ENCODE results near the gene RDH11.
A peak's percentile ranks its signal among the peaks of the same experiment; 100 is the strongest.

RDH11 gene

GRCh38 chr14:67679006-67679405 lies 16.6 kb downstream of the RDH11 start:
- H3K79me2 ChIP-seq (ENCODE audit: control insufficient read depth, insufficient read depth, low read length, unreplicated experiment) = peaks cover 20% of the 10 kb centered on the region
- peaks cover 22% of the 10 kb centered on the region for H3K4me1 ChIP-seq (ENCODE audit: control insufficient read depth, insufficient read depth, low read length, unreplicated experiment)
- H3K36me3 ChIP-seq (ENCODE audit: insufficient read depth, low read length) = peaks cover 24% of the 10 kb centered on the region
- H3K27me3 ChIP-seq (ENCODE audit: insufficient read depth, low read length) = no peaks in the 10 kb centered on the region
- H2AFZ ChIP-seq (ENCODE audit: low read length, unreplicated experiment) = no peak overlapping the region
- no peak overlapping the region for H3K4me3 ChIP-seq (ENCODE audit: low read depth, low read length)
- no peak overlapping the region for H3K27ac ChIP-seq (ENCODE audit: low read depth, low read length)

GRCh38 chr14:67675219-67675582 lies 20.4 kb downstream of the RDH11 start:
- no peaks in the 10 kb centered on the region for H3K27me3 ChIP-seq (ENCODE audit: insufficient read depth, low read length)
- H3K4me3 ChIP-seq (ENCODE audit: low read depth, low read length) = peak overlapping the region; percentile 75
- peak overlapping the region; percentile 92 for H3K27ac ChIP-seq (ENCODE audit: low read depth, low read length)
- peaks cover 11% of the 10 kb centered on the region; the same call in 1 of the 2 replicates for H3K36me3 ChIP-seq (ENCODE audit: insufficient read depth, low read length)
- peak overlapping the region; percentile 83 for H2AFZ ChIP-seq (ENCODE audit: low read length, unreplicated experiment)
- H3K4me1 ChIP-seq (ENCODE audit: control insufficient read depth, insufficient read depth, low read length, unreplicated experiment) = peaks cover 16% of the 10 kb centered on the region
- H3K79me2 ChIP-seq (ENCODE audit: control insufficient read depth, insufficient read depth, low read length, unreplicated experiment) = peaks cover 37% of the 10 kb centered on the region

- Histone ChIP-seq H3K4me1 (ENCODE audit: control insufficient read depth, insufficient read depth, low read length, unreplicated experiment) (peaks cover 12% of the 10 kb centered on the region), H3K27me3 (ENCODE audit: insufficient read depth, low read length) (no peaks in the 10 kb centered on the region), H3K4me3 (ENCODE audit: low read depth, low read length) (peak within 1 kb of the TSS; percentile 75), H3K79me2 (ENCODE audit: control insufficient read depth, insufficient read depth, low read length, unreplicated experiment) (peaks cover 42% of the 10 kb centered on the region), H3K36me3 (ENCODE audit: insufficient read depth, low read length) (peaks cover 11% of the 10 kb centered on the region; the same call in 1 of the 2 replicates), H3K27ac (ENCODE audit: low read depth, low read length) (peak within 1 kb of the TSS; percentile 92), H2AFZ (ENCODE audit: low read length, unreplicated experiment) (peak within 1 kb of the TSS; percentile 83)
Measured at GRCh38 chr14:67674480-67675218, 20.9 kb downstream of the RDH11 start, which contains the start of gene VTI1B. Gene VTI1B, minus strand, starts transcription at chr14:67674632. Its CDS starts 143 bp downstream, at chr14:67674489.

GRCh38 chr14:67674139-67674479 lies 21.5 kb downstream of the RDH11 start:
- Histone ChIP-seq H3K27ac (ENCODE audit: low read depth, low read length) (peak overlapping the region; percentile 92), H3K4me1 (ENCODE audit: control insufficient read depth, insufficient read depth, low read length, unreplicated experiment) (peaks cover 10% of the 10 kb centered on the region), H3K4me3 (ENCODE audit: low read depth, low read length) (peak overlapping the region; percentile 75), H3K36me3 (ENCODE audit: insufficient read depth, low read length) (peaks cover 11% of the 10 kb centered on the region; the same call in 1 of the 2 replicates), H2AFZ (ENCODE audit: low read length, unreplicated experiment) (peak overlapping the region; percentile 83), H3K79me2 (ENCODE audit: control insufficient read depth, insufficient read depth, low read length, unreplicated experiment) (peaks cover 46% of the 10 kb centered on the region), H3K27me3 (ENCODE audit: insufficient read depth, low read length) (no peaks in the 10 kb centered on the region)

GRCh38 chr14:67673451-67673850 lies 22.1 kb downstream of the RDH11 start:
- Histone ChIP-seq H3K4me1 (ENCODE audit: control insufficient read depth, insufficient read depth, low read length, unreplicated experiment) (peaks cover 10% of the 10 kb centered on the region), H3K36me3 (ENCODE audit: insufficient read depth, low read length) (peaks cover 11% of the 10 kb centered on the region; the same call in 1 of the 2 replicates), H3K79me2 (ENCODE audit: control insufficient read depth, insufficient read depth, low read length, unreplicated experiment) (peaks cover 52% of the 10 kb centered on the region), H3K27ac (ENCODE audit: low read depth, low read length) (peak overlapping the region; percentile 29; the same call in 1 of the 2 replicates), H3K4me3 (ENCODE audit: low read depth, low read length) (peak overlapping the region; percentile 75), H2AFZ (ENCODE audit: low read length, unreplicated experiment) (no peak overlapping the region), H3K27me3 (ENCODE audit: insufficient read depth, low read length) (no peaks in the 10 kb centered on the region)

- H3K36me3 ChIP-seq (ENCODE audit: insufficient read depth, low read length) = no peaks in the 10 kb centered on the region
- H3K27ac ChIP-seq (ENCODE audit: low read depth, low read length) = no peak overlapping the region
- peaks cover 22% of the 10 kb centered on the region for H3K4me1 ChIP-seq (ENCODE audit: control insufficient read depth, insufficient read depth, low read length, unreplicated experiment)
- H3K79me2 ChIP-seq (ENCODE audit: control insufficient read depth, insufficient read depth, low read length, unreplicated experiment) = peaks cover 88% of the 10 kb centered on the region
- H2AFZ ChIP-seq (ENCODE audit: low read length, unreplicated experiment) = no peak overlapping the region
- H3K27me3 ChIP-seq (ENCODE audit: insufficient read depth, low read length) = no peaks in the 10 kb centered on the region
- H3K4me3 ChIP-seq (ENCODE audit: low read depth, low read length) = no peak overlapping the region
Measured at GRCh38 chr14:67668559-67668958, 27.0 kb downstream of the RDH11 start.

- Histone ChIP-seq H3K4me3 (ENCODE audit: low read depth, low read length) (no peak overlapping the region), H3K27ac (ENCODE audit: low read depth, low read length) (peak overlapping the region; percentile 40), H3K27me3 (ENCODE audit: insufficient read depth, low read length) (no peaks in the 10 kb centered on the region), H2AFZ (ENCODE audit: low read length, unreplicated experiment) (no peak overlapping the region), H3K4me1 (ENCODE audit: control insufficient read depth, insufficient read depth, low read length, unreplicated experiment) (peaks cover 17% of the 10 kb centered on the region), H3K79me2 (ENCODE audit: control insufficient read depth, insufficient read depth, low read length, unreplicated experiment) (peaks cover 83% of the 10 kb centered on the region), H3K36me3 (ENCODE audit: insufficient read depth, low read length) (0 out of 2 replicates have a peak, but pooled peaks cover 2% of the 10 kb centered on the region)
Measured at GRCh38 chr14:67666750-67667449, 28.7 kb downstream of the RDH11 start.

- Histone ChIP-seq H3K4me1 (ENCODE audit: control insufficient read depth, insufficient read depth, low read length, unreplicated experiment) (peaks cover 17% of the 10 kb centered on the region), H3K79me2 (ENCODE audit: control insufficient read depth, insufficient read depth, low read length, unreplicated experiment) (peaks cover 78% of the 10 kb centered on the region), H2AFZ (ENCODE audit: low read length, unreplicated experiment) (no peak overlapping the region), H3K4me3 (ENCODE audit: low read depth, low read length) (no peak overlapping the region), H3K27ac (ENCODE audit: low read depth, low read length) (peak overlapping the region; percentile 40), H3K36me3 (ENCODE audit: insufficient read depth, low read length) (0 out of 2 replicates have a peak, but pooled peaks cover 2% of the 10 kb centered on the region), H3K27me3 (ENCODE audit: insufficient read depth, low read length) (no peaks in the 10 kb centered on the region)
Measured at GRCh38 chr14:67665868-67666267, 29.7 kb downstream of the RDH11 start.

- H3K4me1 ChIP-seq (ENCODE audit: control insufficient read depth, insufficient read depth, low read length, unreplicated experiment) = peaks cover 17% of the 10 kb centered on the region
- H3K27me3 ChIP-seq (ENCODE audit: insufficient read depth, low read length) = no peaks in the 10 kb centered on the region
- H3K4me3 ChIP-seq (ENCODE audit: low read depth, low read length) = no peak overlapping the region
- H2AFZ ChIP-seq (ENCODE audit: low read length, unreplicated experiment) = no peak overlapping the region
- no peak overlapping the region for H3K27ac ChIP-seq (ENCODE audit: low read depth, low read length)
- H3K79me2 ChIP-seq (ENCODE audit: control insufficient read depth, insufficient read depth, low read length, unreplicated experiment) = peaks cover 58% of the 10 kb centered on the region
- 0 out of 2 replicates have a peak, but pooled peaks cover 2% of the 10 kb centered on the region for H3K36me3 ChIP-seq (ENCODE audit: insufficient read depth, low read length)
Measured at GRCh38 chr14:67663633-67664032, 31.9 kb downstream of the RDH11 start.

- no peak overlapping the region for H3K27ac ChIP-seq (ENCODE audit: low read depth, low read length)
- peaks cover 45% of the 10 kb centered on the region for H3K36me3 ChIP-seq (ENCODE audit: insufficient read depth, low read length)
Measured at GRCh38 chr14:67653651-67654280, 41.8 kb downstream of the RDH11 start.

More at GRCh38 chr14:67653651-67654280, 41.8 kb downstream of the RDH11 start:
- Histone ChIP-seq H2AFZ (ENCODE audit: low read length, unreplicated experiment) (no peak overlapping the region), H3K27me3 (ENCODE audit: insufficient read depth, low read length) (no peaks in the 10 kb centered on the region), H3K4me1 (ENCODE audit: control insufficient read depth, insufficient read depth, low read length, unreplicated experiment) (peaks cover 15% of the 10 kb centered on the region), H3K79me2 (ENCODE audit: control insufficient read depth, insufficient read depth, low read length, unreplicated experiment) (no peaks in the 10 kb centered on the region), H3K4me3 (ENCODE audit: low read depth, low read length) (no peak overlapping the region)
